HG03571 (cell line): Measurements from ENCODE around the gene KRTAP4-11.
"Not testable (repeated sequence)": the region's sequence is repeated elsewhere in the genome, so short reads cannot be mapped to it uniquely, and the experiment has no call there.

ENCODE experiments used
- ATAC-seq: cut with Tn5 transposase; IDR thresholded peaks from one replicate; pipeline ENCODE4 v1.9.1; 2021; ENCODE audit not compliant: unreplicated experiment

The KRTAP4-11 gene

DNA sequence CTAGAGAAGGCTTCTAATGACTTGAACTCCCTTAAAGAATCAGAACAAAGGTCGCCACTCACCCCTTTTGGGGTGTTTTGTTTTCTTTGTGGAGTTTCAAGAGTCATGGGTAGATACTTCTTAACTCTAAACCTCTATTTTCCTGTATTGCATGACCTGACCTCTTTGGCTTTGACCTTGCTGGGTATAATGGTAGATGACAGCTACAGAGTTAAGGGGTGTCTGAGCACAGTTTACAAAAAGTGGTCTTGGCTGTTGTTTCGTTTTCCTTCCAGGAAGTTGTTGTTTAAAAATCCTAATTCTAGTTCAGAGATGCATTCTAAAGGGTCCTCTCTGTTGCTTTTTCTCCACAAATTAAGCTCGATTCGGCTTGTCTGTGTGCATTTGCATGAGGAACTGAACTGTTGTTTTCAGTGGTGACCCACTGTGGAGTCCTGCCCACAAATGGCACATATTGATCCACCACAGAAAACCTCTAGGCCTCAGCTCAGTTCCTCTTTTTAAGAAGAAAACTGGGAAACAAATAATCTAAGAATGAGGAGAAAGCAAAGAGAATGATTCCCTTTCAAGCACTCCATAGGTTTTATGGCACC is 29.3 kb downstream of the KRTAP4-11 start:
- not testable (repeated sequence) for ATAC-seq

DNA sequence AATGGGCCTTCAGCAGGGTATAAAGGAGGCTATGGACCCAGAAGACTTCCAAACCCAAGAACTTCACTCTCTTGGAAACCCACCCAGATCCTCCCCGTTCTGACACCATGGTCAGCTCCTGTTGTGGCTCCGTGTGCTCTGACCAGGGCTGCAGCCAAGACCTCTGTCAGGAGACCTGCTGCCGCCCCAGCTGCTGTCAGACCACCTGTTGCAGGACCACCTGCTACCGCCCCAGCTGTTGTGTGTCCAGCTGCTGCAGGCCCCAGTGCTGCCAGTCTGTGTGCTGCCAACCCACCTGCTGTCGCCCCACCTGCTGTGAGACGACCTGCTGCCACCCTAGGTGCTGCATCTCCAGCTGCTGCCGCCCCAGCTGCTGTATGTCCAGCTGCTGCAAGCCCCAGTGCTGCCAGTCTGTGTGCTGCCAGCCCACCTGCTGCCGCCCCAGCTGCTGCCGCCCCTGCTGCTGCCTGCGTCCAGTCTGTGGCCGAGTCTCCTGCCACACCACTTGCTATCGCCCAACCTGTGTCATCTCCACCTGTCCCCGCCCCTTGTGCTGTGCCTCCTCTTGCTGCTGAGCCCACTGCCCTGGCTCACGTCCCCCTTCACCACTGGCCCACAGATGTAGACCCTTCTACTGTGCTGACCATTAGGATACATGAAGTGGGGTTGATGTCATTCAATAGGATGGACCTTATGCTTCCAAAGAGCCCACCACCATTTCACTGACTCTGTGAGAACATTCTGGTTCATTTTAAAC is 33.9 kb downstream of the KRTAP4-11 start, which contains the start of gene KRTAP4-7:
Gene KRTAP4-7 (plus strand): TSS at position 51 of the 757 bp plus-strand sequence. CDS start 57 bp downstream, at position 108.
- not testable (repeated sequence) for ATAC-seq

DNA sequence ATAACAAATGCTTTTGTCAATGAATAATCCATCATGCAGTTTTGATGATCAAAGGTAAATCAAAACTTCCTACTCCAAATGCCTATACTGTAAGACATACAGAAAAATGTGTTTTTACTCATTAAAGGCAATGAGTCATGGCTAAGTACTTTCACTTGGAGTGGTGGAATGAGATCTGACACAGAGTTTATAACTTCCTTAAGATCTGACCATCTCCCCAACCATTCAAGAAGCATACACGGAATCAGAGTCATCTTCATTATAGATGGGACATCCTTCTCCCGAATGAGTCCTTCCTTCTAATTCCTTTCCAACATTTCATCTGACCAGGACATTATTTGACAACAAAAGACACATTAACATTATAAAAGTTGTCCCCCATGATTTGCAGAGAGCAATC is 34.7 kb downstream of the KRTAP4-11 start:
- ATAC-seq, result not testable (repeated sequence)

DNA sequence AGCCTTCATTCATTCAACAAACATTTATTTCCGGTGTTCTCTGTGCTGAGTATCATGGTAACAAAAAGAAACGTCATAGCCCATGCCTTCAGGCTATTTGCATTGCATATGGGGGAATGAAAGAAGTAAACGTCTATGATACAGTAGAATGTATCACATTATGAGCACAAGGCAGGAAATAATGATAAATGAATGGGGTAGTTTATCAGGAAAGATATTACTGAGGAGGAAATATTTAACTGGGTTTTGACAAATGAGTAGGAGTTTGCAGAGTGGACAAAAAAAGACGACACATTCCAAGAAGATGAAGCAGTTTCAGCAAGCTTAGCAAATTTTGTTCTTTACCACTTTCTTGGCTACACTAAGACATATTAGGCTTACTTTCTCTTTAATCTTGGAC is 35.5 kb downstream of the KRTAP4-11 start:
- ATAC-seq, result no peak

DNA sequence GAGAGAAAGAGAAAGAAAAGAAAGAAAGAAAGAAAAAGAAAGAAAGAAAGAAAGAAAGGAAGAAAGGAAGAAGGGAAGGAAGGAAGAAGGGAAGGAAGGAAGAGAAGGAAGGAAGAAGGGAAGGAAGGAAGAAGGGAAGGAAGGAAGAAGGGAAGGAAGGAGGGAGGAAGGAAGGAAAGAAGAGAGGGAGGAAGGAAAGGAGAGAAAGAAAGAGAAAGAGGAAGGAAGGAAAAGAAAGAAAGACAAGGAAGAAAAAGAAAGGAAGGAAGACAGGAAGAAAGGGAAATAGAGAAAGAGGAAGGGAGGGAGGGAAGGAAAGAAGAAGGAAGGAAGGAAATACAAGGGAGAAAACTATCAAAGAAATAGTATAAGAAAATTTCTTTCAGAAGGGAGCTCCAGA is 41.4 kb downstream of the KRTAP4-11 start:
- no peak for ATAC-seq

DNA sequence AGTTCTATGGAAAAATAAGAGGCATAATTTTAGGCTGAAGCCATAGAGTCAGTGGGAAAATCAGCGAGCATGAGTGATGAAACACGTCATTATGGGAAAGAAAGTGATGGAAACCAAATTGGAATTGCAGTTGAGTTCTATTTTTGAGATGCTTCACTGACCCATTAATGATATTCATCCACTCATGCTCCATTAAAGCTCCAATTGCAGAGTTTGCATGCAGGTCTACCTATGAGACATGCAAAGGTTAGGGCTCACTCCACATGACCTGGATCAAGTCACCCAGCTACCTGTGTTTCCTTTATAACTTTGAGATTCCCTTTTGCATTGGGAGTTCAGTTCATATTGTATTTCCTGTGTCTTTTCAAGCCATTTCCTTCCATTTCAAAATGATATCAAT is 44.5 kb downstream of the KRTAP4-11 start:
- no peak for ATAC-seq

DNA sequence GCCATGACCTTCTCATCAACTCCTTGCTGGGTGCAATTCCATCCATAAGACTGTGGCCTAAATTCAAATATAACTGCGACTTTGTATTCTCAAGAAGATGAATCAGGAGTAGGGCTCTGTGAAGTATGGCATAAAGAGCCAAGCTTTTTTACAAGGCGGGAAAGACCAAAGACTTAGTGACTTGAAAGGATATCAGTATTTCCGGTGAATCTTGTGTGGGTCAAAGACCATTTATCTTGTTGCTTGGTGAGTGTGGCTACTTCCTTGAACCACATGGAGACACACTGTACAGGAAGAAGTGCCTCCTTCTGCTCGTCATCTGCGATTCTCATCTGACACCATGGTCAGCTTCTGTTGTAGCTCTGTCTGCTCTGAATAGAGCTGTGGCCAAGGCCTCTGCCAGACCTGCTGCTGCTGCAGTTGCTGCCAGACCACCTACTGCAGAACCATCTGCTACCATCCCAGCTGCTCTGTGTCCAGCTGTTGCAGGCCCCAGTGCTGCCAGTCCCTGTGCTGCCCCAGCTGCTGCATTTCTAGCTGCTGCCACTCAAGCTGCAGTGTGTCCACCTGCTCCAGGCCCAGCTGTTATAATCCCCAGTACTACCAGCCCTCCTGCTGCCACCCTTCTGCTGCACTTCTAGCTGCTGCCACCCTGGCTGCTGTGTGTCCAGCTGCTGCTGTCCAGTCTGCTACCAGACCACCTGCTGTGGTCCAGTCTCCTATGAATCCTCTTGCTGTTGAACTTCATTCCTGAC is 46.4 kb downstream of the KRTAP4-11 start:
- no peak for ATAC-seq

DNA sequence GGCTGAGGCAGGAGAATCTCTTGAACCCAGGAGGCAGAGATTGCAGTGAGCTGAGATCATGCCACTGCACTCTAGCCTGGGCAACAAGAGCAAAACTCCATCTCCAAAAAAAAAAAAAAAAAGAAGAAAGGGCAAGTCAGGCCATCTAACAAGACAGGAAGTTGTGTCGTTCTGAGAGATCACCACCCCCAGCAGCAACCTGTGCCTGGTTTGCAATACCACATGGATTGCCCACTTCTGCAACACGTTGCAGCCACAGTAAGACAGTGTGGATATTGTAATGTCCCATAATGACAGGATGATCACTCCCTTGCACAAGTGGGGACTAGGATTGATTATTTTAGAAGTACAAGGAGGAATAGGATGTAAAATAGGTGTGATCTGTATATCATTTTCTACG is 49.1 kb downstream of the KRTAP4-11 start:
- no peak for ATAC-seq

DNA sequence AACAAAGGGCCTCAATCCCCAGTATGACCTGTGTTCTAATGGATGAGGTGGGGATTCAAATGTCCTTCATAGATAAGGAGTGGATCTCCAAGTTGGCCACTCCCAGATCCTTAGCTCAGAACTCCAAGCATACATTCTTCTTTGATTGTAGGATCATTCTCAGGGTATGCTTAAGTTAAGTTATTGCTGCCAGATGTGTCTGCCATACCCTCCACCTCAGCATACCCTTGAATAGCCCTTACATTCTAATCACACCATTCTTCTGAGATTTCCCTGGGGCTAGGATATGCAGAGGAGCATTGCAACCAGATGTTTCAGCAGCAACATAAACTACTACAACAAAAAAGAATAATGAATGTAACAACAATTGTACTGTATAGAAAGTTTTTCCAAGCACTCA is 50.9 kb downstream of the KRTAP4-11 start:
- ATAC-seq, result no peak
